GM15510 (cell line): ENCODE data around the gene INPP5D.

Source experiments
- POLR2A ChIP-seq: IDR thresholded peaks from 3 replicates; pipeline ENCODE4 v1.6.1; 2011; ENCODE audit warnings: borderline replicate concordance; ENCODE audit not compliant: insufficient read length; ENCODE audit errors: extremely low read depth

Gene INPP5D

GRCh38 chr2:233195027-233195426 lies 134.9 kb downstream of the INPP5D start:
- no peak for TF ChIP-seq POLR2A

- TF ChIP-seq POLR2A, result no peak
Measured at GRCh38 chr2:233197022-233197421, 136.9 kb downstream of the INPP5D start.

DNA sequence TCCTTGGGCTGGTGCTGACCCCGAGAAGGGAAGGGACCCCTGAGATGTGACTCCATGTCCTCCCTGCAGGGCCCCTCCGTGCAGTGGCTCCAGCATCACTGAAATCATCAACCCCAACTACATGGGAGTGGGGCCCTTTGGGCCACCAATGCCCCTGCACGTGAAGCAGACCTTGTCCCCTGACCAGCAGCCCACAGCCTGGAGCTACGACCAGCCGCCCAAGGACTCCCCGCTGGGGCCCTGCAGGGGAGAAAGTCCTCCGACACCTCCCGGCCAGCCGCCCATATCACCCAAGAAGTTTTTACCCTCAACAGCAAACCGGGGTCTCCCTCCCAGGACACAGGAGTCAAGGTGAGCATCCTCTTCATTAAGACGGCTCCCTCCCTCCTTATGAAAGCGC lies 137.9 kb downstream of the INPP5D start:
- TF ChIP-seq POLR2A, result no peak

- TF ChIP-seq POLR2A, result no peak
Measured at GRCh38 chr2:233199870-233200269, 139.7 kb downstream of the INPP5D start.

- TF ChIP-seq POLR2A, result no peak
Measured at GRCh38 chr2:233201258-233202013, 141.3 kb downstream of the INPP5D start.

DNA sequence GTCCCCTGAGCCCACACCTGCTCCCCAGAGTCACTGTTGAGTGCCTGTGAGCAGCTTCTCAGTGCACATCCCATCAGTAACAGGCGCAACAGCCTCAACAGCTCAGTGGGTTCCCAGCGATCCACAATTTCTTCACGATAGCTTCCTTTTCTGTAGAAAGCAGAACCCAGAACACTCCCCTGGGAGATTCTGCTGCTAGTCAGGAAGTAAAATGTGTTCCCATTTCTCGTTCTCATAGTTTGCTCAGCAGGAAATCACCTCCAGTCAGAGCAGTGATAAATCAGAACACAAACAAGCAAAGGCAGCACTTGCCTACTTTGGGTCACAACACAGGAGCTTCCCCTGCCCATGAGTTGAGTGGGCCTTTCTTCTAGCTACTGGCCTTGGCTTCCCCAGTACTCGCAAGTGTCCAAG lies 142.4 kb downstream of the INPP5D start:
- TF ChIP-seq POLR2A, result no peak

DNA sequence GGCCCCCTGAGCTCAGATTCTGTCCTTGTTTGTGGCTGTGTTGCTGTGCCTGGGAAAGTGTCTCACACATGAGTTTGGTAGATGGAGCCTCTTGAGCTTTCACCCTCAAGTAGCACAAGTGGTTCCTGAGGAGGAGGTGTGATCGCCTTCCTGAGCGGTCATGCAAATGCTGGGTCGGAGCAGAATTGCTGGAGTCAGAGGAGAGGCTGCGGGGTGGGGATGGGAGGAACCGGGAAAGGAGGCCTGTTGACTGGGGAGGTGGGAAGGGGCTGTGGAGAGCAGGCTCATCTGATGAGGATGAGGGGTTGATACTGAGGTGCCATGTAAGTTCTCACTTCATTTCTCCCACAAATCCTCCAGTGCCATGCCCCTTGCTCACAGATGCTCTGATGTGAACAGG lies 142.9 kb downstream of the INPP5D start:
- TF ChIP-seq POLR2A, result no peak

- TF ChIP-seq POLR2A, result no peak
Measured at GRCh38 chr2:233204286-233204936, 144.3 kb downstream of the INPP5D start.

DNA sequence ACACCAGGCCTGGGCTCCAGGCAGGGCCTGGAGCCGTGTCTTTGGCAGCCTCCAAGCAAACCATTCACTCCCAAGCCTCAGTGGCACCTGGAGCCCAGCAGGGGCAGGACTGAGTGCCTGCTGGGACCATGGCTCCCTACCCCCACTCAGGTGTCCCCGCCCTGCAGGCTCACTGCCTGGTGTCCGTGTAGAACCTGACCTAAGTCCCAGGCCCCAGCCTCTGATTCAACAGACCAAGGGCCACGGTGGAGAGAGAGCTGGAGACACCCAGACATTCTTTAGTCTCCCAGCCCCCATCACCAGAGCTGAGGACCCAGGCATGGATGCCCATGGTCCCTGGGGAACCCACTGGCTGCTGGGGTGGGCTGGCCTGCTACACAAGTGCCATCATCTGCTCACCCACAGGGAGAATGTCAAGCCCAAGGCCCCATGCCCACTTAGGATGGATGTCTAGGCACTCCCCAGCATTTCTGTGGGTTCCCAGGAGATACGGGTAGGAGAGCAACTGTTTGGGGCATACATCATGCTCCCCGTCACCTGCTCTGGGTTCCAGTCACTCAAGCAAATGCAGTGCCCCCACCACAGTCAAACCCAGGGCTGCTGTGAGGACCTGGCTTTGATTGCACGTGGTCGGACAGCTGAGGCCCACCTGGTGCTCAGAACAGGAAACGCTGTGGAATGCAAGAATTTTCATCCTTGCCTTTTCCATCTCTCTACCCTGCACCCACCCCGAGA lies 148.4 kb downstream of the INPP5D start:
- TF ChIP-seq POLR2A, result no peak

DNA sequence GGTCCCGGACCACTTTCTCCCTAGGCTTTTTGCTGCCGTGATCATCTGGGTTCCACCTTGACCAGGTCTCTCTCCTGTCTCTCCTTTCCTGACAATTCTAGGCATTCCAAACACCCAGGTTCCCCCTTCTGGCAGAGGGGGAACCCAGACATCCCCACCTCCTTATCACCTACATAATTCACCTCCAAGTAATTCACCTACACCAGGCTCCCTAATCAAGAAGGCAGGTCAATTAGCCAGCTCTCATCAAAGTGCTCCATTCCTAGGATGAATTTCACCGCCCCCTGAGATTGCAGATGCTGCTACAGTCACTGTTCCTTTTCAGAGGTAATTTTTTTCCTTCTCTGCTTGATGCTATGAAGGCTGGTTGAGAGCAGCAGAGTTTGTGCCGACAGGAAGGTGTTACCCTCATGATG lies 149.0 kb downstream of the INPP5D start:
- TF ChIP-seq POLR2A, result no peak

GRCh38 chr2:233209533-233210171 lies 149.5 kb downstream of the INPP5D start:
- TF ChIP-seq POLR2A, result no peak

GRCh38 chr2:233210281-233210680 lies 150.1 kb downstream of the INPP5D start:
- no peak for TF ChIP-seq POLR2A

GRCh38 chr2:233210843-233211547 lies 150.9 kb downstream of the INPP5D start:
- TF ChIP-seq POLR2A, result no peak

- no peak for TF ChIP-seq POLR2A
Measured at GRCh38 chr2:233211548-233211895, 151.4 kb downstream of the INPP5D start.

DNA sequence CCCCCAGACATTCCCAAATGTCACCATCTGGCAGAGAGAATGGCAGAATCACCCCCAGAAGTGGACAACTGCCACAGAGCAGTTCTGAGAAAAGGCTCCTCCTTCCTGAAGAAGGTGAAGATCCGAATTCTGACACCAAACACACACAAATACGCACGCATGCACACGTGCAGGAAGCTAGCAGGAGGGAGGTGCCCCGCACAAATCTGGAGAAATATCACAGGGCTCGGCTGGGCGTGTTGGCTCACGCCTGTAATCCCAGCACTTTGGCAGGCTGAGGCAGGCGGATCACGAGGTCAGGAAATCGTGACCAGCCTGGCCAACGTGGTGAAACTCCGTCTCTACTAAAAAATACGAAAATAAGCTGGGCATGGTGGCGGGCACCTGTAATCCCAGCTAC lies 152.9 kb downstream of the INPP5D start:
- TF ChIP-seq POLR2A, result no peak

- no peak for TF ChIP-seq POLR2A
Measured at GRCh38 chr2:233213975-233214374, 153.8 kb downstream of the INPP5D start.
